SK-N-MC (cell line): ENCODE data around the gene PTPRK.

Experiments
- DNase-seq: peaks from one replicate; pipeline ENCODE4 v3.0.0-alpha.2; 2011; ENCODE audit warnings: low read depth, low spot score
- H3K27ac ChIP-seq: fragments of 200-600 bp; sonication (generic); 2 replicates; pipeline ENCODE4 v1.5.1; 2016; ENCODE audit warnings: mixed run types
- H3K36me3 ChIP-seq: fragments of 200-600 bp; sonication (generic); 2 replicates; pipeline ENCODE4 v1.6.1; 2017; ENCODE audit warnings: antibody characterized with exemption, low read length, mixed read lengths; ENCODE audit not compliant: insufficient read depth
- H3K4me3 ChIP-seq: fragments of 200-600 bp; sonication (generic); 2 replicates; pipeline ENCODE4 v1.5.1; 2016
- H3K9ac ChIP-seq: fragments of 200-600 bp; sonication (generic); 2 replicates; pipeline ENCODE4 v1.8.0; 2017; ENCODE audit warnings: mixed run types, mixed read lengths; ENCODE audit not compliant: insufficient read length
- H3K9me3 ChIP-seq: fragments of 200-600 bp; sonication (generic); 2 replicates; pipeline ENCODE4 v1.6.1; 2017; ENCODE audit warnings: low read depth, mild to moderate bottlenecking, antibody characterized with exemption, low read length, moderate library complexity, mixed read lengths
- EZH2 ChIP-seq: fragments of 200-600 bp; sonication (generic); IDR thresholded peaks from one replicate; pipeline ENCODE4 v1.6.1; 2017; ENCODE audit warnings: antibody characterized with exemption
- FOXP2 ChIP-seq: optimal IDR thresholded peaks from 2 replicates; pipeline ENCODE3; 2011; ENCODE audit warnings: mild to moderate bottlenecking, moderate library complexity; ENCODE audit not compliant: insufficient read depth; ENCODE audit errors: extremely low read length, control extremely low read depth
- POLR2AphosphoS5 ChIP-seq: IDR thresholded peaks from 2 replicates; pipeline ENCODE4 v1.6.1; 2012; ENCODE audit warnings: mild to moderate bottlenecking, low read depth, low read length, borderline replicate concordance

PTPRK gene

GRCh38 chr6:128111096-128111495 is 409.3 kb downstream of the PTPRK start:
- no peak for DNase-seq
- no peak overlapping the region for H3K4me3 ChIP-seq
- no peak overlapping the region for H3K27ac ChIP-seq
- H3K36me3 ChIP-seq: no peaks in the 10 kb centered on the region
- TF ChIP-seq FOXP2 (no peak), POLR2AphosphoS5 (no peak), EZH2 (no peak)
- no peak overlapping the region for H3K9ac ChIP-seq
- H3K9me3 ChIP-seq: no peaks in the 10 kb centered on the region

GRCh38 chr6:128107682-128108081 is 412.7 kb downstream of the PTPRK start:
- no peak overlapping the region for H3K4me3 ChIP-seq
- no peaks in the 10 kb centered on the region for H3K36me3 ChIP-seq
- H3K9me3 ChIP-seq: no peaks in the 10 kb centered on the region
- DNase-seq: no peak
- H3K27ac ChIP-seq: no peak overlapping the region
- TF ChIP-seq FOXP2 (no peak), EZH2 (no peak), POLR2AphosphoS5 (no peak)
- H3K9ac ChIP-seq: no peak overlapping the region

GRCh38 chr6:128099571-128100197 is 420.7 kb downstream of the PTPRK start:
- Histone ChIP-seq H3K36me3 (no peaks in the 10 kb centered on the region), H3K27ac (no peak overlapping the region), H3K9me3 (no peaks in the 10 kb centered on the region), H3K4me3 (no peak overlapping the region), H3K9ac (no peak overlapping the region)
- TF ChIP-seq POLR2AphosphoS5: no peak
- DNase-seq: no peak

GRCh38 chr6:128098000-128098581 is 422.3 kb downstream of the PTPRK start:
- Histone ChIP-seq H3K27ac (no peak overlapping the region), H3K36me3 (no peaks in the 10 kb centered on the region), H3K9me3 (no peaks in the 10 kb centered on the region), H3K4me3 (no peak overlapping the region), H3K9ac (no peak overlapping the region)
- TF ChIP-seq FOXP2 (no peak), POLR2AphosphoS5 (no peak), EZH2 (no peak)
- DNase-seq: no peak

- no peak for DNase-seq
- no peaks in the 10 kb centered on the region for H3K9me3 ChIP-seq
Measured at GRCh38 chr6:128097009-128097408, 423.4 kb downstream of the PTPRK start.

GRCh38 chr6:128095362-128095761 is 425.0 kb downstream of the PTPRK start:
- no peak for DNase-seq
- no peaks in the 10 kb centered on the region for H3K9me3 ChIP-seq
- TF ChIP-seq FOXP2: no peak
- TF ChIP-seq EZH2: no peak
- no peak for TF ChIP-seq POLR2AphosphoS5

More at GRCh38 chr6:128097009-128097408, 423.4 kb downstream of the PTPRK start:
- no peak overlapping the region for H3K4me3 ChIP-seq
- H3K36me3 ChIP-seq: no peaks in the 10 kb centered on the region
- no peak overlapping the region for H3K27ac ChIP-seq
- TF ChIP-seq EZH2: no peak
- no peak for TF ChIP-seq FOXP2
- TF ChIP-seq POLR2AphosphoS5: no peak
- no peak overlapping the region for H3K9ac ChIP-seq

GRCh38 chr6:128079021-128079420 is 441.4 kb downstream of the PTPRK start:
- Histone ChIP-seq H3K9ac (no peak overlapping the region), H3K27ac (no peak overlapping the region), H3K36me3 (peaks cover 10% of the 10 kb centered on the region), H3K9me3 (no peaks in the 10 kb centered on the region), H3K4me3 (no peak overlapping the region)
- TF ChIP-seq FOXP2 (no peak), POLR2AphosphoS5 (no peak), EZH2 (no peak)
- no peak for DNase-seq

More at GRCh38 chr6:128095362-128095761, 425.0 kb downstream of the PTPRK start:
- H3K36me3 ChIP-seq: no peaks in the 10 kb centered on the region
- no peak overlapping the region for H3K9ac ChIP-seq
- H3K4me3 ChIP-seq: no peak overlapping the region
- no peak overlapping the region for H3K27ac ChIP-seq

GRCh38 chr6:128078276-128078675 is 442.1 kb downstream of the PTPRK start:
- no peak for DNase-seq
- no peak overlapping the region for H3K4me3 ChIP-seq
- H3K27ac ChIP-seq: no peak overlapping the region
- no peak overlapping the region for H3K9ac ChIP-seq
- no peaks in the 10 kb centered on the region for H3K9me3 ChIP-seq
- peaks cover 7% of the 10 kb centered on the region for H3K36me3 ChIP-seq
- TF ChIP-seq EZH2 (no peak), POLR2AphosphoS5 (no peak), FOXP2 (no peak)

- peaks cover 10% of the 10 kb centered on the region for H3K36me3 ChIP-seq
- TF ChIP-seq POLR2AphosphoS5: no peak
- TF ChIP-seq EZH2: no peak
- no peak for TF ChIP-seq FOXP2
- no peaks in the 10 kb centered on the region for H3K9me3 ChIP-seq
- H3K4me3 ChIP-seq: no peak overlapping the region
- no peak overlapping the region for H3K9ac ChIP-seq
- no peak for DNase-seq
- no peak overlapping the region for H3K27ac ChIP-seq
Measured at GRCh38 chr6:128076843-128077242, 443.6 kb downstream of the PTPRK start.
